GM23338 (cell line): ENCODE data around the gene KRT32. TPM values are rescaled to one million over a fixed set of nuclear protein-coding genes. Genes with fewer than 3 reads are reported as not detected.

Experiments
- ATAC-seq: fragments of 200-7000 bp; cut with Tn5 transposase; 3 replicates; pipeline ENCODE4 v1.9.1; 2020
- DNase-seq: peaks from one replicate; pipeline ENCODE4 v3.0.0-alpha.2; 2015; ENCODE audit warnings: low spot score
- H2AFZ ChIP-seq: fragments of 200-600 bp; sonication (generic); 2 replicates; pipeline ENCODE4 v1.8.0; 2016; ENCODE audit warnings: antibody characterized with exemption, mild to moderate bottlenecking, moderate library complexity
- H3F3A ChIP-seq: fragments of 200-600 bp; sonication (generic); replicated peaks from 2 replicates; pipeline ENCODE4 v1.8.0; 2017; ENCODE audit warnings: antibody characterized with exemption, mixed run types, low read depth
- H3K27ac ChIP-seq: fragments of 200-600 bp; sonication (generic); 2 replicates; pipeline ENCODE4 v1.6.1; 2016; ENCODE audit warnings: low read depth
- H3K27me3 ChIP-seq: fragments of 200-600 bp; sonication (generic); 2 replicates; pipeline ENCODE4 v1.8.0; 2016; ENCODE audit warnings: mild to moderate bottlenecking, mixed run types, moderate library complexity; ENCODE audit not compliant: insufficient read depth
- H3K36me3 ChIP-seq: fragments of 200-600 bp; sonication (generic); 2 replicates; pipeline ENCODE4 v1.8.0; 2016; ENCODE audit warnings: mild to moderate bottlenecking; ENCODE audit not compliant: insufficient read depth
- H3K4me1 ChIP-seq: fragments of 200-600 bp; sonication (generic); 2 replicates; pipeline ENCODE4 v1.8.0; 2016; ENCODE audit warnings: mild to moderate bottlenecking, moderate library complexity; ENCODE audit not compliant: insufficient read depth
- H3K4me2 ChIP-seq: fragments of 200-600 bp; sonication (generic); 2 replicates; pipeline ENCODE4 v1.7.1; 2017; ENCODE audit warnings: mixed run types
- H3K4me3 ChIP-seq: fragments of 200-600 bp; sonication (generic); 2 replicates; pipeline ENCODE4 v1.6.1; 2016; ENCODE audit warnings: mixed run types
- H3K79me2 ChIP-seq: fragments of 200-600 bp; sonication (generic); replicated peaks from 2 replicates; pipeline ENCODE4 v1.8.0; 2017; ENCODE audit warnings: mild to moderate bottlenecking; ENCODE audit not compliant: insufficient read depth
- H3K9me2 ChIP-seq: fragments of 200-600 bp; sonication (generic); 2 replicates; pipeline ENCODE4 v1.8.0; 2017; ENCODE audit not compliant: insufficient read depth
- H4K20me1 ChIP-seq: fragments of 200-600 bp; sonication (generic); replicated peaks from 2 replicates; pipeline ENCODE4 v1.8.0; 2017; ENCODE audit warnings: mild to moderate bottlenecking; ENCODE audit not compliant: insufficient read depth
- H3K27ac Mint-ChIP-seq: 2 replicates; pipeline ENCODE4 v1.8.0; 2020; ENCODE audit warnings: inconsistent platforms, mild to moderate bottlenecking, moderate library complexity, mixed read lengths
- H3K27me3 Mint-ChIP-seq: 3 replicates; pipeline ENCODE4 v1.8.0; 2022; ENCODE audit warnings: low read depth, mild to moderate bottlenecking, moderate library complexity, mixed read lengths, inconsistent platforms; ENCODE audit not compliant: insufficient read depth, poor library complexity
- H3K36me3 Mint-ChIP-seq: 3 replicates; pipeline ENCODE4 v1.8.0; 2021; ENCODE audit warnings: low read depth, mild to moderate bottlenecking, inconsistent platforms, moderate library complexity, mixed read lengths
- H3K4me1 Mint-ChIP-seq: 3 replicates; pipeline ENCODE4 v1.8.0; 2020; ENCODE audit warnings: mild to moderate bottlenecking, inconsistent platforms, mixed read lengths
- H3K4me3 Mint-ChIP-seq: 3 replicates; pipeline ENCODE4 v1.8.0; 2021; ENCODE audit warnings: moderate library complexity, mild to moderate bottlenecking, inconsistent platforms, mixed read lengths
- H3K9me3 Mint-ChIP-seq: 3 replicates; pipeline ENCODE4 v1.8.0; 2020; ENCODE audit warnings: moderate library complexity, mild to moderate bottlenecking, inconsistent platforms, mixed read lengths
- CTCF ChIP-seq, 2 experiments: fragments of 200-600 bp in 1 of 2; sonication (generic) in 1 of 2; conservative IDR thresholded peaks; 2 replicates each; pipeline versions ENCODE4 v1.5.1 to v1.6.1; 2016 to 2017; ENCODE audit warnings: antibody characterized with exemption in 2 of 2, low read depth in 2 of 2, mild to moderate bottlenecking in 2 of 2, moderate library complexity in 1 of 2
- EZH2phosphoT487 ChIP-seq: fragments of 200-600 bp; sonication (generic); IDR thresholded peaks from one replicate; pipeline ENCODE4 v1.8.1; 2018; ENCODE audit warnings: antibody characterized with exemption; ENCODE audit not compliant: unreplicated experiment
- NANOG ChIP-seq: IDR thresholded peaks from 2 replicates; pipeline ENCODE4 v1.6.1; 2016; ENCODE audit warnings: antibody characterized with exemption, borderline replicate concordance
- POLR2AphosphoS5 ChIP-seq: IDR thresholded peaks from 2 replicates; pipeline ENCODE4 v1.6.1; 2016; ENCODE audit warnings: antibody characterized with exemption, low read depth
- REST ChIP-seq: IDR thresholded peaks from one replicate; pipeline ENCODE4 v1.6.1; 2018; ENCODE audit warnings: antibody characterized with exemption; ENCODE audit not compliant: unreplicated experiment
- ZNF331 ChIP-seq: fragments of 250-450 bp; sonication (Bioruptor Pico); IDR thresholded peaks from 2 replicates; pipeline ENCODE4 v1.5.0; 2020; ENCODE audit warnings: low read depth, mild to moderate bottlenecking, moderate library complexity
- ZNF462 ChIP-seq: fragments of 250-450 bp; sonication (Bioruptor Pico); IDR thresholded peaks from 2 replicates; pipeline ENCODE4 v1.5.0; 2020; ENCODE audit warnings: mild to moderate bottlenecking, moderate library complexity
- polyA plus RNA-seq: library from polyadenylated mRNA; unstranded; fragments of >200 nt; fragmentation: Nextera tagmentation; extraction: Ambion mirVana; gene quantifications from 2 replicates; pipeline ENCODE4 v1.2.1, GENCODE V29; 2016
- total RNA-seq: library from RNA; depleted of rRNA; stranded (reverse); fragments of >200 nt; shearing (Covaris generic); gene quantifications from 2 replicates; pipeline ENCODE4 v1.2.3, GENCODE V29; 2014

The KRT32 gene
- total and polyA plus RNA-seq, 2 experiments from 2014 or later: not detected

GRCh38 chr17:41413982-41414381, 53.2 kb downstream of the KRT32 start:
- no peaks in the 10 kb centered on the region for H3K36me3 ChIP-seq
- DNase-seq (no peak), ATAC-seq (no peak)
- H3K27me3 ChIP-seq: no peaks in the 10 kb centered on the region
- Mint-ChIP-seq H3K9me3 (no peaks in the 10 kb centered on the region), H3K27me3 (peaks cover 3% of the 10 kb centered on the region), H3K27ac (no peak overlapping the region), H3K4me1 (peaks cover 31% of the 10 kb centered on the region), H3K36me3 (no peaks in the 10 kb centered on the region), H3K4me3 (no peak overlapping the region)
- no peak overlapping the region for H3K27ac ChIP-seq
- H2AFZ ChIP-seq: no peak overlapping the region
- no peaks in the 10 kb centered on the region for H4K20me1 ChIP-seq
- H3K79me2 ChIP-seq: no peaks in the 10 kb centered on the region
- TF ChIP-seq POLR2AphosphoS5 (no peak), NANOG (no peak), ZNF331 (no peak), REST (no peak), EZH2phosphoT487 (no peak), CTCF (conservative IDR thresholded peaks at IDR 0.05; ENCODE audit: low read depth in 2 of 2) (no peak)
- H3F3A ChIP-seq: no peaks in the 10 kb centered on the region
- H3K4me3 ChIP-seq: no peak overlapping the region
- no peak overlapping the region for H3K4me2 ChIP-seq
- peaks cover 12% of the 10 kb centered on the region; the same call in 1 of the 2 replicates for H3K4me1 ChIP-seq
- H3K9me2 ChIP-seq: peaks cover 11% of the 10 kb centered on the region

GRCh38 chr17:41413353-41413957, 53.7 kb downstream of the KRT32 start:
- H3K4me1 ChIP-seq: peaks cover 12% of the 10 kb centered on the region; the same call in 1 of the 2 replicates
- H3K27ac ChIP-seq: no peak overlapping the region
- peaks cover 31% of the 10 kb centered on the region for H3K4me1 Mint-ChIP-seq
- H3K36me3 Mint-ChIP-seq: no peaks in the 10 kb centered on the region
- H3F3A ChIP-seq: no peaks in the 10 kb centered on the region
- no peak overlapping the region for H3K4me2 ChIP-seq
- no peaks in the 10 kb centered on the region for H3K9me3 Mint-ChIP-seq
- H3K4me3 Mint-ChIP-seq: no peak overlapping the region
- H3K79me2 ChIP-seq: no peaks in the 10 kb centered on the region
- no peak overlapping the region for H3K27ac Mint-ChIP-seq
- no peaks in the 10 kb centered on the region for H3K36me3 ChIP-seq
- H4K20me1 ChIP-seq: no peaks in the 10 kb centered on the region
- no peak overlapping the region for H3K4me3 ChIP-seq
- DNase-seq (peak; percentile 76), ATAC-seq (peak; percentile 70)
- no peak overlapping the region for H2AFZ ChIP-seq
- H3K27me3 Mint-ChIP-seq: peaks cover 3% of the 10 kb centered on the region
- H3K9me2 ChIP-seq: peaks cover 7% of the 10 kb centered on the region
- no peaks in the 10 kb centered on the region for H3K27me3 ChIP-seq
- TF ChIP-seq ZNF462: peak; percentile 55
- TF ChIP-seq CTCF (conservative IDR thresholded peaks at IDR 0.05; ENCODE audit: low read depth in 2 of 2): no peak
- TF ChIP-seq NANOG: no peak
